NCI-H2196 treated with DMSO at 0.1 percent for 48 hours (cell line): ENCODE data around the gene CLPSL2.
"Not testable (repeated sequence)": the region's sequence is repeated elsewhere in the genome, so short reads cannot be mapped to it uniquely, and the experiment has no call there.

Source experiments
- DNase-seq: peaks from one replicate; lab custom pipeline; 2025; ENCODE audit not compliant: unreplicated experiment; lab: John Stamatoyannopoulos, UW

Gene CLPSL2

GRCh38 chr6:35776364-35777215 lies at the start of gene CLPSL2:
Gene CLPSL2 (plus strand): TSS chr6:35776598. CDS start chr6:35776619, 21 bp downstream.
- no peak for DNase-seq

- peak; percentile 68 for DNase-seq
These were observed 49.0 kb upstream of the CLPSL2 start for GRCh38 chr6:35727231-35727934.

DNA sequence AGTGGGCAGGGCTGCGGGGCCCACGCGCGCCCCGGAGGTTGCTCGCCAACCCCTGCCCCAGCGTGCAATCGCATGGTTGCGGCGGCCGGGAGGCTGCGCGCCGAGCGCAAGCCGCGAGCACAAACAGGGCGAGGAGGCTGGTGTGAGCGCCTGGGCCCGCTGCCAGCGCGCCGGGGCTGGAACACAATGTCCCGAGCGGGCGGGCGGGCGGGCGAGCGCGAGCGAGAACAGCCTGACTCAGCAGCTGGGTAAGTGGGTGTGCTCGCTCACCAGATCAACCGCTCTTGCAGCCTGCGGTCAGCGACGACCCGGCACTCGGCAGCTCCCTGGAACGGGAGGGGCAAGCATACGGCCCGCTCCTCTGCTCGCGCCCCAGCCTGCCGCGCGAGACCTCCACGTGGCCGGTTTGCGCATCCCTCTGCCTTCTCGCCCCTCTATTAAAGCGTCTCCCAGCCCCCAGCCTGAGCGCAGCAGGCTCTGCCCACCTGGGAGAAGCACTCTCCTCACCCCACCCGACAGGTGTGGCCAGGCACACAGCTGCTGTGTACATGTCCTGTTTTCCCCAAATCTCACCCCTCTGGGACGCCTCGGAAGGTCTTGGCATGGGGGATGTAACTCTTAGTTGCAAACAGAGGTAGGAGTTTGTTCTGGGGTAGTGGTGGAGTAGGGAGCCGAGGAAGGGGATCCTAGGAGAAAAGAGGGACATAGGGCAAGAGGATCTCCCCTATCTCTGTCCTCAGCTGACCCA lies 48.3 kb upstream of the CLPSL2 start:
- DNase-seq: peak; percentile 75

DNA sequence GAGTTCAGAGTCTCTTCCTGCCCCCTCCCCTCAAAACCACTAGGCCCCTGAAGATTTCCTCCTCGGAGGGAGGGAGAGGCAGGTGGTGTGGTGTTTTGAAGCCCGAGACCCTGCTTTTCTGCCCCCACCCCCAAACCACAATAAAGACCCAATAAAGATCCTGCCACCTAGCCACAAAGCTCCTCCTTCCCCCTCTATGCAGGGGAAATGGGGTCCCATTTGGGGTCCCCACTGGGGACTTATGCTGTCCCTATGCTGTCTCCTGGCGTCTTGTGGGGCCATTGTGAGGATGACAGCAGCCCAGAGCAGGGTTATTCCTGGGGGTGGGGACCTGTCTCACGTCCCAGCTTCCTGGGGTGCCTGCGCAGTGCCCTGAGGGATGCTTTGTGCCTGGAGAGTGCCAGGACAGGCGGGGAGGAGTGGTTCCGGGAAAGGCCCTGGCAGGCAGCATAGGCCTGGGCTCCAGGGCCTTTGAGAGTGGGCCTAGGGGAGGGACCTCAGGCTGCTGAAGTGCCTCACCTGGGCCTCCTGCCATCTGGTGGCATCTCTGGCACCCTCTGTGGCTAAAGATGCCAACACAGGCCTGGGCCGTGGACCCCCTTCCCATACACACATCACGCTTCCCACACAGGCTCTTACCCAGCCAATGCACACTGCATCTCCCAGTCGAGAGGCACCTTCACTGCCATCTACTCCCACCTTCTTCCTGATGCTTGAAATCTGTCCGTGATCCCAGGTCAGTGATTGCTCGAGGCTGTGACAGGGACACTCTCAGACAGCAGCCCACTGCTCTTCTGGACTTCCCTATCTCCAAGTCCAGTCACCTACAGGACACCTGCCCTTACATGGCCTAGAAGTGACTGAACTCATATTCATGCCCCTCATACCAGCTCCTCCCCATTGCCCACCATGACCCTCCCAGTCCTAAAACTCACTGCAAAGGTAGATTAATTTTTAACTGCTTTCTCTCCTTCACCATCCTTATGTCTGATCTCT lies 47.4 kb upstream of the CLPSL2 start:
- DNase-seq: peak; percentile 8

DNA sequence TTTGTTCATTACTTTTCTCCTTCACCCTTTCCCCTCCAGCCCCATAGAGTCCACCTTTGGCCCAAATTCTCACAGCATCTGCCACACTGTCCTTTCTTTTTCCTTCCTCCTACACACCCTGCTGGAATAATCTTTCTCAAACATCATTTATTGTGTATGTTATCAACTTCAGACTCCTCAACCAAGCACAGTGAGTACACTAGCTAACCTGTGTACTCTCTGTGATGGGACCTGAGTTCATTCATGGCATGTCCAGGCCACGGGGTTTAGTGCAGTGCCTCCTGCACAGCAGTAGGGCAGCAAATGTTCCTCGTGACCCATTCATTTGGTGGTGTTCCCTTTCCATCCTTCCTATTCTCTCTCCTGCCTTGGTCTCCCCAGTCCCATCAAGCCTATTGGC lies 46.7 kb upstream of the CLPSL2 start:
- DNase-seq: no peak

- no peak for DNase-seq
These were observed 45.5 kb upstream of the CLPSL2 start for GRCh38 chr6:35730745-35731413.

- DNase-seq: peak; percentile 65
These were observed 45.0 kb upstream of the CLPSL2 start for GRCh38 chr6:35731414-35731735.

DNA sequence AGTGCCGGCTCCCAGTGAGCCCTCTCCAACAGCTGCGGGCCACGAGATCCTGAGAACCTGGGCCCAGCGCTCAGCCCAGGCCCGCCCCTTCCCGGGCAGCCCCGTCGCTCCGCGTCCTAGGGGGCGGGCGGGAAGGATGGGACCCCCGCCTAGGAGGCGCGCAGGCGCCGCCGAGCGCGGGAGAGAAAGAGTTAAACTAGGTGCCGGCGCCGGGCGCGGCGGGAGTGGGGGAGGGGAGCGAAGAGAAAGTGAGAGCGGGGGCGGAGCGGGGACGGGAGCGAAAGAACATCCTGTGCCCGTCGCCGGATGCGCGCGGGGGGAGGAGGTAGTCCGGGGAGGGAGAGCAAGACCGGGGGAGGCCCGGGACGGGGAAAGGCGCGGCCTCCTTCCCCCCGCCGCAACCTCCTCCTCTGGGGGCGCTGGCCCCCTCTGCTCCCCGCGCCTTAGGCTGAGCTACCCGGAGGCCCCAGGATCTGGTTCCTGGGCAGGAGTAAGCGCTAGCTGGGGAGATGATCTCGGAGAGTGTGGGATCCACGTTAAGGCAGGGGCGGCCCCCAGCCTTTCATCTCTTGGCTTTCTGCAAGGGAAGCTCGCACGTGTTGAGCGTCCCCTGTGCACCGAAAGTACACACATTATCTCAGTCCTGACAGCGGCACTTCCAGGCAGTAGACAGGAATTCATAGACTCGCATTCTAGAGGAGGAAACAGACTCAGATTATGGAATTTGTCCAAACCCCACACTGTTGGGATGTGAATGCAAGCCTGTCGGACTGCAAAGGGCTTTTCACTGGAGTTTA lies 44.5 kb upstream of the CLPSL2 start:
- DNase-seq: peak; percentile 72

GRCh38 chr6:35733633-35734032 lies 42.8 kb upstream of the CLPSL2 start:
- DNase-seq: no peak

- not testable (repeated sequence) for DNase-seq
These were observed 42.1 kb upstream of the CLPSL2 start for GRCh38 chr6:35734319-35734718.

- DNase-seq: no peak
These were observed 40.9 kb upstream of the CLPSL2 start for GRCh38 chr6:35735452-35735851.

- DNase-seq: peak; percentile 16
These were observed 40.0 kb upstream of the CLPSL2 start for GRCh38 chr6:35736253-35736894.

- no peak for DNase-seq
These were observed 39.4 kb upstream of the CLPSL2 start, which contains the start of gene ARMC12 for GRCh38 chr6:35736982-35737412. Gene ARMC12 (plus strand): TSS chr6:35737032. CDS start chr6:35737109, 77 bp downstream.

DNA sequence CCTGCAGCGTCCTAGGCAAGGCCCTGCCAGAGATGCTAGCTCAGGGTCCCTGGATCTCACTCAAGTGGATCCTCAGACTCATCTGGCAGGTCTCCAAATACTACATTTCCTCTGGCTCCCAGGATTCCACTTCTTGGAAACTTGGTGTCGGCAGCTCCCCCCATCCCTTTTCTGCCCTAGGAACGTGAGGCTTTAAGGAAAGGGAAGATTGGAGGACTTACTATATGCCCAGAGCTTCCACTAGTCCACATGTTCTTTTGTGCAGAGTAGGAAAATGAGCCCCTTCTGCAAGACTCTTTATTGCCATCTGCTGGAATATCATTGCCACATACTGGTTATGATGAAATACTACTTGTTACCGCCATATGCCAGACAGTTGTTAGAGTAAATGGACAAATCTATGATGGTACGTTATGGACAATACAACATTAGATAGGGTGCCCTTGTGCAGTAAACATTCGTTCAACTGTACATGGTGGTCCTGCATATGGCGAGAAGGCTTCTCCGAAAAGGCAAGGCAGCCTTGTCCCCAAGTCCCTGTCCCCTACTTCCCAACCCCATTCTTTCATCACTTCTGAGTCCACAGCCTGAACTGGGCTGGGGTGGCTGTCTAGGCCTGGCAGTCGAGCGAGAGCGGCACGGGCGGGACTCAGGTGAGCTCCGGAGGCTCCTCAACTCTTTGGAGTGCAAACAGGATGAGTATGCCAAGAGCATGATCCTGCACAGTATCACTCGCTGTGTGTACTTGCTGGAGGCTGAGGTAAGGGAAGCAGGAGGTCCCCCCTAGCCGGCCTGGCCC lies 38.8 kb upstream of the CLPSL2 start:
- peak; percentile 71 for DNase-seq

DNA sequence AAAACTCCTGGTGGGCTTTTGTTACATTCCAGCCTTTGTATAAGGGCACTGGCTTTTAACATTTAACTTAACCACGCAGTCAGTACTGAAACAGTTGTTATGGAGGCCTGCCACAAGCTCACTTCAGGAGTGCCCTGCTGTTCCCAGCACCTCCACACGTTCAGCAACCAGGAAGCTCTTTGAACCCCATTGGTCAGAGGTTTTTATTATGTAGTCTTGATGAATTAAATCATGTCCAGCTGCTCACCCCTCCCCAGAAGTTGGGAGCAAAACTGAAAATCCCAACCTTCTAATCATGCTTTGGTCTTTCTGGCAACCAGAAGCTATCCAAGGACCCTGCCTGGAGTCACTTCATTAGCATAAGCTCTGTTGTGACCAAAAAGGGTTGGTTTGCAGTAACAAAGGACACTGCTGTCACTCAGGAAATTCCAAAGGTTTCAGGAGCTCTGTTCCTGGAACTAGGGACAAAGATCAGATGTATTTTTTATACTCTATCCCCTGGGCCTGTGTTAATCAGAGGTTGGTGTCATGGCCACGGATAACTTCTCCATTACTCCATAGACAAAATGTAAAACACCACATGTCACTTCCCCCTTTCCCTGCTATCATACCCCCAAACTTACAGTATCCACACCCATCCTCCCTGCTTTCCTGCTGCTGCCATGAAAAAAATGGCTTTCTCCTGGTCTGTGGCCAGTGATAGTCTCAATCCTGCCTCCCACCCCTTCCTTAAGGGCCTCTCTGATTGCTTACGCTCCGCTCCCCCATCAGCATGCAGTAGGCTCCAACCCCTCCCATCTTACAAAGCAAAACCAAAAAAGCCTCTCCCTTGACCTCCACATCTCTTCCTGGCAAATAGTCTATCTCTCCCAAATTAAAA lies 36.5 kb upstream of the CLPSL2 start:
- no peak for DNase-seq

DNA sequence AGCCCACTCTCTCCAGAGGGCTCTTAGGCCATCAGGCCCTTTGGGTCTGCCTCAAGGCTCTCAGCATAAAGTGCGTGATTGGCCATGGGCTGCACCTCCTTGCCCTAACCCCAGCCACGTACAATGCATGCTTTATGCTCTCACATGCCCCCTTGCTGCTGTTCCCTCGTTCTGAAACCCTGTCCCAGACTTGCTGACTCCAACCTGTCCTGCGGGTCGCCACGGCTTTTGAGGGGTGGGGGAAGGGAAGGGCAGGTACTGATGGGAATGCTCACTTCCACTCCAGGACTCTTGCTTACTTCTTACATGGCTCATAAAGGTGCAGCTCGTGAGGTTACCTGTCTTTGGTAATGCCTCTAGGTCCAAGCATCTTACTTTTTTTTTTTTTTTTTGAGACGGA lies 33.6 kb upstream of the CLPSL2 start:
- no peak for DNase-seq

GRCh38 chr6:35745509-35745908 lies 30.9 kb upstream of the CLPSL2 start:
- DNase-seq: no peak
